ENCODE data around the gene KRT78. TPM values are rescaled to one million over a fixed set of nuclear protein-coding genes. Genes with fewer than 3 reads are reported as not detected.
"Not testable (repeated sequence)": the region's sequence is repeated elsewhere in the genome, so short reads cannot be mapped to it uniquely, and the experiment has no call there.

Gene KRT78
- total and polyA plus RNA-seq, 2 donors (not counting 1 experiment from before 2014, with no cell fraction given): not detected

DNA sequence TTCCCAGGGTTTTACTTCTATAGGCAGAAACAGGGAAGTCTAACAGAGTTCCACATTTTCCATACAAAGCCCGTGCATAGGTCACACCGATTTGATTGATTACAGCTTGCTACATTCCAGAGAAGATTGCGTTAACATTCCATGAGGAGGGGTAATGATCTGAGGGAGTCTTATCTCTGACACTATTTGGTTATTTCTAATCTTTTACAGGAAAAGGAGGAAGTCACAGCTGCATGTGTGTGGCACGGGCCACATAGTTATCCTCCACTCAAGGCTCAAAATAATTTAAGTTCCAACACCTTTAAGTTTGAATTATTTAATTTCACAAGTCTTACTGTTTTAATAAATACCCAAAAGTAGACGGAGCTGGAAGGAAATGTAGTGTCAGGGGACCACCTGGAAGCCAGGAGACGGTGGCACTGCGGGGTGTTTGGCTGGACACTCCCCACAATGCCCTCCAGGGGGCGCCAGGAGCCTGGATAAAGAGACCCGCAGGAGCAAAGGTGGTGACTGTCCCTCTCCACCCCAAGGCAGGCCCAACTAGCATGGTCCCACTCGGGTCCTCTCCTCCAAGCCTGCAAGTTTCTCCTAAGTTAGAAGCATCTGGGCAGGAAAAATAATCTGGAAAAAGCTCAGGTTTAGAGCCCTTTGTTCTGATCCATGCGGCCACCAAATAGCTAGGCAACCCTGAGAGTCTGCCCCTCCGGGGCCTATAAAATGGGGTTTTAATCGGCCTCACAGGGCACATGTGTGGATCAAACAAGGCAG lies 35.9 kb upstream of the KRT78 start:
- intact Hi-C loops (cut with micrococcal nuclease): no loop called here
- Histone ChIP-seq H3K27ac (ENCODE audit: low read length in 2 of 2) (no peak overlapping the region), H3K79me2 (ENCODE audit: control insufficient read depth, insufficient read depth, low read length) (no peaks in the 10 kb centered on the region), H3K27me3 (replicated peaks in 1 of 4; ENCODE audit: control extremely low read depth in 1 of 4, control insufficient read depth in 3 of 4, insufficient read depth in 4 of 4, low read length in 3 of 4) (peaks cover 0 to 19% (median 2%) of the 10 kb centered on the region in 4 experiments), H2AFZ (ENCODE audit: insufficient read depth, low read depth, low read length, poor library complexity, severe bottlenecking) (peak overlapping the region; percentile 28), H3K9ac (ENCODE audit: low read length) (no peak overlapping the region), H3K4me1 (ENCODE audit: control insufficient read depth in 2 of 2, insufficient read depth in 2 of 2, low read length in 2 of 2) (peaks cover 5% of the 10 kb centered on the region in 2 donors), H3K9me3 (ENCODE audit: control extremely low read depth in 1 of 3, control insufficient read depth in 2 of 3, insufficient read depth in 1 of 3, low read length in 2 of 3) (no peaks in the 10 kb centered on the region), H3K4me3 (ENCODE audit: control extremely low read depth in 1 of 5, extremely low read depth in 1 of 5, insufficient read depth in 1 of 5, low read depth in 2 of 5, low read length in 4 of 5) (no peak overlapping the region), H4K20me1 (ENCODE audit: control insufficient read depth, insufficient read depth, low read length, poor library complexity, severe bottlenecking) (no peaks in the 10 kb centered on the region), H3K36me3 (replicated peaks in 1 of 2; ENCODE audit: control extremely low read depth in 1 of 2, control insufficient read depth in 1 of 2, extremely low read depth in 1 of 2, insufficient read depth in 2 of 2, low read length in 1 of 2) (no peaks in the 10 kb centered on the region), H3K4me2 (replicated peaks; ENCODE audit: low read depth, low read length, poor library complexity, severe bottlenecking) (no peak overlapping the region)
- 41% methylated on average over 7 of the region's 13 CpGs for WGBS (ENCODE audit: insufficient coverage)
- TF ChIP-seq, protein P1, sequence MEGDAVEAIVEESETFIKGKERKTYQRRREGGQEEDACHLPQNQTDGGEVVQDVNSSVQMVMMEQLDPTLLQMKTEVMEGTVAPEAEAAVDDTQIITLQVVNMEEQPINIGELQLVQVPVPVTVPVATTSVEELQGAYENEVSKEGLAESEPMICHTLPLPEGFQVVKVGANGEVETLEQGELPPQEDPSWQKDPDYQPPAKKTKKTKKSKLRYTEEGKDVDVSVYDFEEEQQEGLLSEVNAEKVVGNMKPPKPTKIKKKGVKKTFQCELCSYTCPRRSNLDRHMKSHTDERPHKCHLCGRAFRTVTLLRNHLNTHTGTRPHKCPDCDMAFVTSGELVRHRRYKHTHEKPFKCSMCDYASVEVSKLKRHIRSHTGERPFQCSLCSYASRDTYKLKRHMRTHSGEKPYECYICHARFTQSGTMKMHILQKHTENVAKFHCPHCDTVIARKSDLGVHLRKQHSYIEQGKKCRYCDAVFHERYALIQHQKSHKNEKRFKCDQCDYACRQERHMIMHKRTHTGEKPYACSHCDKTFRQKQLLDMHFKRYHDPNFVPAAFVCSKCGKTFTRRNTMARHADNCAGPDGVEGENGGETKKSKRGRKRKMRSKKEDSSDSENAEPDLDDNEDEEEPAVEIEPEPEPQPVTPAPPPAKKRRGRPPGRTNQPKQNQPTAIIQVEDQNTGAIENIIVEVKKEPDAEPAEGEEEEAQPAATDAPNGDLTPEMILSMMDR (IDR thresholded peaks at IDR 0.05): peak; percentile 88
- TF ChIP-seq EZH2 (IDR thresholded peaks at IDR 0.05; ENCODE audit: borderline replicate concordance, insufficient read depth, low read depth, low read length, poor library complexity, severe bottlenecking): no peak
- CTCF ChIA-PET: interaction anchor here (0.7 to 10.0 kb wide), 24 partner anchors 11 to 513 kb away, joined by 3 to 260 read pairs (median 4); partner anchors contain the start of gene EIF4B
- Mint-ChIP-seq H3K27ac (no peak overlapping the region), H3K9me3 (ENCODE audit: insufficient read depth) (no peaks in the 10 kb centered on the region), H3K4me1 (peaks cover 7% of the 10 kb centered on the region), H3K4me3 (no peak overlapping the region), H3K27me3 (peaks cover 31% of the 10 kb centered on the region)
- DNase-seq (peak; percentile 74), ATAC-seq (ENCODE audit: low read depth) (peak; percentile 73)
- POLR2A ChIA-PET: interaction anchor here (0.6 kb wide), 1 partner anchor 304 kb away, joined by 3 read pairs; no protein-coding TSS in a partner anchor

DNA sequence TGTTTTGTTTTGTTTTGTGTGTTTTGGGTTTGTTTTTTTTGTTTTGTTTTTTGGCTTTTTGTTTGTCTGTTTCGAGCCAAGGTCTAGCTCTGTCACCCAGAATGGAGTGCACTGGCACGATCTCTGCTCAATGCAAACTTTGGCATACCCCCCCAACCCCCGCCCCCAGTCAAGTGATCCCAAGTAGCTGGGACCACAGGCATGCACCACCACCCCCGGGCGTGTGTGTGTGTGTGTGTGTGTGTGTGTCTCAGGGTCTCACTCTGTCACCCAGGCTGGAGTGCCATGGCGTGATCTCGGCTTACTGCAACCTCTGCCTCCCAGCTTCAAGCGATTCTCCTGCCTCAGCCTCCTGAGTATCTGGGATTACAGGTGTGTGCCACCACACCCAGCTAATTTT lies 31.7 kb upstream of the KRT78 start:
- H3K4me1 ChIP-seq (ENCODE audit: control insufficient read depth in 2 of 2, insufficient read depth in 2 of 2, low read length in 2 of 2); H3K4me2 ChIP-seq (replicated peaks; ENCODE audit: low read depth, low read length, poor library complexity, severe bottlenecking); POLR2A ChIA-PET; H3K27ac ChIP-seq (ENCODE audit: low read length in 2 of 2); H3K9me3 ChIP-seq (ENCODE audit: control extremely low read depth in 1 of 3, control insufficient read depth in 2 of 3, insufficient read depth in 1 of 3, low read length in 2 of 3); H3K4me3 ChIP-seq (ENCODE audit: control extremely low read depth in 1 of 5, extremely low read depth in 1 of 5, insufficient read depth in 1 of 5, low read depth in 2 of 5, low read length in 4 of 5); H3K79me2 ChIP-seq (ENCODE audit: control insufficient read depth, insufficient read depth, low read length); H3K36me3 ChIP-seq (replicated peaks in 1 of 2; ENCODE audit: control extremely low read depth in 1 of 2, control insufficient read depth in 1 of 2, extremely low read depth in 1 of 2, insufficient read depth in 2 of 2, low read length in 1 of 2); DNase-seq; H3K9ac ChIP-seq (ENCODE audit: low read length); H3K9me3 Mint-ChIP-seq (ENCODE audit: insufficient read depth); H3K4me3 Mint-ChIP-seq; ATAC-seq (ENCODE audit: low read depth); H4K20me1 ChIP-seq (ENCODE audit: control insufficient read depth, insufficient read depth, low read length, poor library complexity, severe bottlenecking); H3K27ac Mint-ChIP-seq; intact Hi-C loops (cut with micrococcal nuclease): not testable (repeated sequence)
- peaks cover 0 to 19% (median 2%) of the 10 kb centered on the region in 4 experiments for H3K27me3 ChIP-seq (replicated peaks in 1 of 4; ENCODE audit: control extremely low read depth in 1 of 4, control insufficient read depth in 3 of 4, insufficient read depth in 4 of 4, low read length in 3 of 4)
- CTCF ChIA-PET: interaction anchor here (0.8 to 10.0 kb wide), 10 partner anchors 10 to 508 kb away, joined by 3 to 260 read pairs (median 6); no protein-coding TSS in a partner anchor
- H3K4me1 Mint-ChIP-seq: peaks cover 11% of the 10 kb centered on the region
- WGBS (ENCODE audit: insufficient coverage): 80% methylated on average over 1 of the region's 8 CpGs
- peaks cover 20% of the 10 kb centered on the region for H3K27me3 Mint-ChIP-seq
- peak overlapping the region; percentile 68 for H2AFZ ChIP-seq (ENCODE audit: insufficient read depth, low read depth, low read length, poor library complexity, severe bottlenecking)
